Stimulated activated CD4-positive, alpha-beta T cell treated with anti-CD3 and anti-CD28 coated beads, TNF-alpha, amount 100 ng/mL, for 48 hours (primary cell): Measurements from ENCODE around the gene IL25.
"Not testable (repeated sequence)": the region's sequence is repeated elsewhere in the genome, so short reads cannot be mapped to it uniquely, and the experiment has no call there.

ENCODE experiments used
- DNase-seq, 3 donors: peaks; one replicate each; pipeline ENCODE4 v3.0.0-alpha.2; 2020; ENCODE audit warnings: low read depth in 3 of 3

The IL25 gene

GRCh38 chr14:23388996-23389395 lies 16.4 kb downstream of the IL25 start:
- no peak for DNase-seq

- DNase-seq, result no peak
Measured at GRCh38 chr14:23389396-23389795, 16.8 kb downstream of the IL25 start.

- not testable (repeated sequence) for DNase-seq
Measured at GRCh38 chr14:23389871-23390270, 17.3 kb downstream of the IL25 start.

- DNase-seq, result no peak
Measured at GRCh38 chr14:23392613-23393012, 20.0 kb downstream of the IL25 start.

- DNase-seq, result no peak
Measured at GRCh38 chr14:23396126-23396525, 23.5 kb downstream of the IL25 start.

GRCh38 chr14:23396781-23397407 lies 24.3 kb downstream of the IL25 start:
- DNase-seq, result no peak

GRCh38 chr14:23398348-23398747 lies 25.7 kb downstream of the IL25 start:
- DNase-seq, result no peak

- DNase-seq, result no peak
Measured at GRCh38 chr14:23399136-23399535, 26.5 kb downstream of the IL25 start.

- DNase-seq, result no peak
Measured at GRCh38 chr14:23399591-23399990, 27.0 kb downstream of the IL25 start.

GRCh38 chr14:23400496-23401149 lies 28.0 kb downstream of the IL25 start:
- not testable (repeated sequence) for DNase-seq

GRCh38 chr14:23401291-23401690 lies 28.7 kb downstream of the IL25 start:
- DNase-seq, result no peak

GRCh38 chr14:23402296-23403138 lies 29.9 kb downstream of the IL25 start:
- no peak for DNase-seq

- DNase-seq, result no peak
Measured at GRCh38 chr14:23403139-23403438, 30.5 kb downstream of the IL25 start.

GRCh38 chr14:23403908-23404307 lies 31.3 kb downstream of the IL25 start:
- no peak for DNase-seq

- DNase-seq, result no peak
Measured at GRCh38 chr14:23404331-23404900, 31.8 kb downstream of the IL25 start.

- no peak for DNase-seq
Measured at GRCh38 chr14:23405096-23405495, 32.5 kb downstream of the IL25 start.

- no peak for DNase-seq
Measured at GRCh38 chr14:23405516-23406025, 33.0 kb downstream of the IL25 start.

GRCh38 chr14:23406244-23406643 lies 33.6 kb downstream of the IL25 start:
- DNase-seq, result no peak

GRCh38 chr14:23406725-23407355 lies 34.2 kb downstream of the IL25 start:
- DNase-seq, result no peak

GRCh38 chr14:23407516-23408306 lies 35.1 kb downstream of the IL25 start, which contains the start of gene MYH6:
Gene MYH6, minus strand, starts transcription at chr14:23408273. Its CDS starts 1,050 bp downstream, at chr14:23407223.
- DNase-seq, result no peak

- no peak for DNase-seq
Measured at GRCh38 chr14:23408307-23408630, 35.7 kb downstream of the IL25 start.
